Tibial artery (tissue), 4 donors: ENCODE data around the gene PCDH9.

Experiments used
- DNase-seq, 2 donors: peaks; one replicate each; pipeline ENCODE4 v3.0.0-alpha.2; 2019
- H3K27ac ChIP-seq, 2 donors: fragments of 200-600 bp; sonication (generic) in 1 of 2; 1 replicate in 1 of 2; 2 replicates in 1 of 2; pipeline ENCODE4 v1.5.1; 2018 to 2019; ENCODE audit warnings: mild to moderate bottlenecking in 1 of 2
- H3K27me3 ChIP-seq, 2 donors: fragments of 200-600 bp; sonication (generic) in 1 of 2; one replicate each; pipeline versions ENCODE4 v1.5.1 to v1.6.0; 2016 to 2019
- H3K36me3 ChIP-seq, 3 donors: fragments of 200-600 bp; sonication (generic) in 2 of 3; one replicate each; pipeline ENCODE4 v1.5.1; 2016 to 2019; ENCODE audit warnings: mild to moderate bottlenecking in 2 of 3
- H3K4me1 ChIP-seq, 4 donors: fragments of 200-600 bp; sonication (generic) in 2 of 4; 1 replicate in 3 of 4; 2 replicates in 1 of 4; pipeline ENCODE4 v1.5.1; 2016 to 2019
- H3K4me3 ChIP-seq, 2 donors: fragments of 200-600 bp; sonication (generic) in 1 of 2; 1 replicate in 1 of 2; 2 replicates in 1 of 2; pipeline ENCODE4 v1.5.1; 2018 to 2019; ENCODE audit warnings: mild to moderate bottlenecking in 2 of 2
- H3K9me3 ChIP-seq, 3 donors: fragments of 200-600 bp; sonication (generic) in 1 of 3; one replicate each; pipeline ENCODE4 v1.5.1; 2016 to 2019
- intact Hi-C: fragments of 100-400 bp; cut with DNase I; formaldehyde crosslinking; loops from one replicate; pipeline ENCODE4 v1.15.0; 2023; ENCODE audit warnings: low total_unique reads
- TF ChIP-seq, protein P1 (sequence below), 2 experiments: fragments of 200-600 bp in 1 of 2; fragments of 450-650 bp in 1 of 2; IDR thresholded peaks; one replicate each; pipeline ENCODE4 v1.5.1; 2017 to 2019; ENCODE audit warnings: antibody characterized with exemption in 2 of 2, mild to moderate bottlenecking in 1 of 2, moderate library complexity in 1 of 2

PCDH9 gene

DNA sequence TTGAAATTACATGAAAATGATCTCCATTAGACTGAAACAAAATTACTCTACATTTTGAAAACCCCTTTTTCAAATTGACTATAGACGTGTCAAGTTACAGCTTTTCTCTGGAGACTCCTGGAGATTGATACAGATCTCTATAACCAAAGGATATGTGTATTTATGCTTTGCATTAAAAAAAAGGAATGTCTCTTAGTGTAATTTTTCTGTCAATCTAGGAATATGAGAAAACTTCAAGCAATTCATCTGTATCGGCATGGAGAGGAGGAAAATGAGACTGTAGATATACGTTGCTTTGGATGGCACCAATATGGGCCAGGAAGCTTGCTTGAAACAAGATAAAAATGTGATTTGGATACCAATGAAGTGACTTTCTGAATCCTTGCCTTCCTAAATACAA is 286.6 kb downstream of the PCDH9 start:
- Histone ChIP-seq H3K36me3 (no peaks in the 10 kb centered on the region), H3K4me3 (no peak overlapping the region), H3K4me1 (no peaks in the 10 kb centered on the region), H3K27ac (no peak overlapping the region), H3K27me3 (no peaks in the 10 kb centered on the region), H3K9me3 (no peaks in the 10 kb centered on the region)
- no peak for DNase-seq
- intact Hi-C loops: no loop called here
- TF ChIP-seq, protein P1, sequence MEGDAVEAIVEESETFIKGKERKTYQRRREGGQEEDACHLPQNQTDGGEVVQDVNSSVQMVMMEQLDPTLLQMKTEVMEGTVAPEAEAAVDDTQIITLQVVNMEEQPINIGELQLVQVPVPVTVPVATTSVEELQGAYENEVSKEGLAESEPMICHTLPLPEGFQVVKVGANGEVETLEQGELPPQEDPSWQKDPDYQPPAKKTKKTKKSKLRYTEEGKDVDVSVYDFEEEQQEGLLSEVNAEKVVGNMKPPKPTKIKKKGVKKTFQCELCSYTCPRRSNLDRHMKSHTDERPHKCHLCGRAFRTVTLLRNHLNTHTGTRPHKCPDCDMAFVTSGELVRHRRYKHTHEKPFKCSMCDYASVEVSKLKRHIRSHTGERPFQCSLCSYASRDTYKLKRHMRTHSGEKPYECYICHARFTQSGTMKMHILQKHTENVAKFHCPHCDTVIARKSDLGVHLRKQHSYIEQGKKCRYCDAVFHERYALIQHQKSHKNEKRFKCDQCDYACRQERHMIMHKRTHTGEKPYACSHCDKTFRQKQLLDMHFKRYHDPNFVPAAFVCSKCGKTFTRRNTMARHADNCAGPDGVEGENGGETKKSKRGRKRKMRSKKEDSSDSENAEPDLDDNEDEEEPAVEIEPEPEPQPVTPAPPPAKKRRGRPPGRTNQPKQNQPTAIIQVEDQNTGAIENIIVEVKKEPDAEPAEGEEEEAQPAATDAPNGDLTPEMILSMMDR (IDR thresholded peaks at IDR 0.05): no peak

DNA sequence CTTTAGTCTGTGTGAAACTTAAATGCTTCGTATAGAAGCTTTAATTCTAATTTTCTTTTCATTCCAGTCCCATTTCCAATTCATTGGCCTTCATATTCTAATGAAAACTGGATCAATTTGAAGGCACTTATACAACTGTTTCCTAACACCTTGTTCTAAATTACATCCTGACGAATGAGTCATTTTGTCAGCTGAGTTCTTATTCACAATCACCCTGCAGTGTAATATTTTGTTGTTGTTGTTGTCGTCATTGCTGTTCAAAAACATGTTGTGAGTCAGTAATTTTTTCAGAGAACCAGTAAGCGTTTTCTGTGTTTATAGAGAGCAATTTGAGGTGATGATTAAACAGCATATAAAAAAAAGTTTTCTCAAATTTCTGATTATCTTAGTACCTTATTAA is 290.0 kb downstream of the PCDH9 start:
- intact Hi-C loops: no loop called here
- H3K9me3 ChIP-seq: no peaks in the 10 kb centered on the region

DNA sequence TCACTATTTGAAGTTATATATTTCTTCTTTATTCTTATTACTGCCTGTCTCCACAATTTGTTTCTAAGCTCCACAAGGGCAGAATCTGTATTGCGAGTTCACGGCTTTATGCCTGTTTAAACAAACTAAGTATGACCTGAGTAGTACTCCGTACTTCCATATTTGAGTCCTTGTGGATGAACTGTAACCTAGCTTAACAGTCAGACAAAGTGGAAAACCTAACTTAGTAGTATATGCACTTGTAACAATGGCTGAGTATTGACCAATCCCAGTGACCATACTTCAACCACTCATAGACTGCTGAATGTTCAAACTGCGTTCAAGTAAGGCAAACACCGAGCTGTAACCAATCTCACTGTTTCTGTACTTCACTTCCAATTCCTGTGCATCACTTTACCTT is 292.7 kb downstream of the PCDH9 start:
- TF ChIP-seq, protein P1 (IDR thresholded peaks at IDR 0.05): no peak
- DNase-seq: no peak
- Histone ChIP-seq H3K9me3 (no peaks in the 10 kb centered on the region), H3K27ac (no peak overlapping the region), H3K36me3 (no peaks in the 10 kb centered on the region), H3K4me1 (no peaks in the 10 kb centered on the region), H3K27me3 (no peaks in the 10 kb centered on the region), H3K4me3 (no peak overlapping the region)
- intact Hi-C loops: no loop called here

More for the DNA sequence above, 290.0 kb downstream of the PCDH9 start:
- Histone ChIP-seq H3K4me1 (no peaks in the 10 kb centered on the region), H3K36me3 (no peaks in the 10 kb centered on the region), H3K4me3 (no peak overlapping the region), H3K27me3 (no peaks in the 10 kb centered on the region), H3K27ac (no peak overlapping the region)
- DNase-seq: no peak
- TF ChIP-seq, protein P1 (IDR thresholded peaks at IDR 0.05): no peak

DNA sequence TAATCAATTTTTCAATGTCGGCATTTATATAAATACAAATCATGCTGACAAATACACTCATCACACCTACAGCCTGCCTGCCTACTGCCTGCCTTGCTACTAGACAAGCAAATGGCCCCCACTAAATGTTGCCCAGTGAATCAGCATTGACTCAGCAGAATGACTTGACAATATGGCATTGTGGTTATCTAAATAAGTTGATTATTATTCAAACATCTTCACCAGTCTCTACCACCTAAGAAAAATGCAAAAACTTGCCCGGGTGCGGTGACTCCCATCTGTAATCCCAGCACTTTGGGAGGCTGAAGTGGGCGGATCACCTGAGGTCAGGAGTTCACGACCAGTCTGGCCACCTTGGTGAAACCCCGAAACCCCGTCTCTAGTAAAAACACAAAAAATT is 296.1 kb downstream of the PCDH9 start:
- intact Hi-C loops: no loop called here
- Histone ChIP-seq H3K4me1 (no peaks in the 10 kb centered on the region), H3K36me3 (no peaks in the 10 kb centered on the region), H3K4me3 (no peak overlapping the region), H3K27me3 (no peaks in the 10 kb centered on the region), H3K27ac (no peak overlapping the region), H3K9me3 (no peaks in the 10 kb centered on the region)
- TF ChIP-seq, protein P1 (IDR thresholded peaks at IDR 0.05): no peak
- DNase-seq: no peak

DNA sequence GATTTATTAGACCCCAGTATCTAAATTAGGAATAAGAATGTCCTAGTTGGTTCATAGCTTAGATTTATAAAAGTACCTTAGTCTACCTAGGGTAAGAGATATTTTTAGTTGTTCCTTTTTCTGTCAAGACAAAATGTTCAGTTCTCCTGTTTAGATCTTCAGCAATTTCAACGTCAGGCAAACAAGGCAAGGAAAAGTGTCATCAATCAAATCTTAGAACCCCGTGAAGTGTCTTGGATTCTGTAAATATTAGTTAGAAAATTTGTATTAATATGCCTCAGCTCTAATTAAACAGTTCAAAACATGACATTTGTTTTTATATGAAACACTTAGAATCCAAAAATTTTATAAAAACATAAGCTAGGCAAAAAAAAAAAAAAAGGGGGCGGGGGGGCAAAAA is 296.6 kb downstream of the PCDH9 start:
- no peaks in the 10 kb centered on the region for H3K4me1 ChIP-seq
- H3K27ac ChIP-seq: no peak overlapping the region
- intact Hi-C loops: no loop called here
- no peaks in the 10 kb centered on the region for H3K27me3 ChIP-seq
- no peak overlapping the region for H3K4me3 ChIP-seq
- TF ChIP-seq, protein P1 (IDR thresholded peaks at IDR 0.05): no peak
- no peaks in the 10 kb centered on the region for H3K36me3 ChIP-seq
- no peak for DNase-seq
- H3K9me3 ChIP-seq: no peaks in the 10 kb centered on the region

DNA sequence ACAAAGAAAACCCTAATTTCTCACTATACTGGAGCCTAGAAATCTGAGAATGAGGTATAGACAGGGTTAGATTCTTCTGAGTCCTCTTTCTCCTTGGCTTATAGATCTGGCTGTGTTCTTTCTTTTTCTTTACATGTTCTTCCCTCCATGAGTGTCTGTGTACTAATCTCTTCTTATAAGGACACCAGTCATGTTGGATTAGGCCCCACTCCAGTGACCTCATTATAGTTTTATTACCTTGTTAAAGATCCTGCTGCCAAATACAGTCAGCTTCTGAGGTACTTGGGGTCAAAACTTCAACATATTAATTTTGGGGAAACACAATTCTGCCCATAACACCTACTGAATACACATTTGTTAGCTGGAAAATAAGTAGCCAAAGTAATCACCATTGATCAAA is 302.6 kb downstream of the PCDH9 start:
- Histone ChIP-seq H3K27ac (no peak overlapping the region), H3K4me1 (no peaks in the 10 kb centered on the region), H3K36me3 (no peaks in the 10 kb centered on the region), H3K9me3 (no peaks in the 10 kb centered on the region), H3K4me3 (no peak overlapping the region), H3K27me3 (no peaks in the 10 kb centered on the region)
- intact Hi-C loops: no loop called here
- TF ChIP-seq, protein P1 (IDR thresholded peaks at IDR 0.05): no peak
- DNase-seq: no peak
